Natural killer cell (primary cell): ENCODE results near the gene EXOC6B. TPM values are rescaled to one million over a fixed set of nuclear protein-coding genes. Genes with fewer than 3 reads are reported as not detected.

ENCODE experiments used
- ATAC-seq, 3 donors: fragments of 150-1000 bp in 2 of 3; fragments of 200-7000 bp in 1 of 3; cut with Tn5 transposase; 1 replicate in 1 of 3; 2 replicates in 2 of 3; pipeline ENCODE4 v1.10.0; 2021; ENCODE audit warnings: mild to moderate bottlenecking in 2 of 3, moderate library complexity in 2 of 3
- DNase-seq, 2 donors: peaks; one replicate each; pipeline versions ENCODE4 v3.0.0 to v3.0.0-alpha.2; 2013 to 2021; ENCODE audit warnings: mixed read lengths in 1 of 2
- H3K27ac ChIP-seq: one replicate; pipeline ENCODE4 v1.5.1; 2013; ENCODE audit warnings: mild to moderate bottlenecking, low read length
- H3K27me3 ChIP-seq: one replicate; pipeline ENCODE4 v1.6.1; 2013; ENCODE audit warnings: low read length; ENCODE audit not compliant: control insufficient read depth, insufficient read depth
- H3K36me3 ChIP-seq: one replicate; pipeline ENCODE4 v1.6.1; 2013; ENCODE audit warnings: low read length; ENCODE audit not compliant: control insufficient read depth, insufficient read depth
- H3K4me1 ChIP-seq: one replicate; pipeline ENCODE4 v1.6.1; 2013; ENCODE audit warnings: low read length; ENCODE audit not compliant: control insufficient read depth, insufficient read depth
- H3K4me3 ChIP-seq: one replicate; pipeline ENCODE4 v1.5.1; 2013; ENCODE audit warnings: low read length
- H3K9me3 ChIP-seq: one replicate; pipeline ENCODE4 v1.6.1; 2013; ENCODE audit warnings: low read length; ENCODE audit not compliant: control insufficient read depth, insufficient read depth
- H3K27ac Mint-ChIP-seq, 2 donors: one replicate each; pipeline ENCODE4 v1.8.0; 2022; ENCODE audit warnings: mild to moderate bottlenecking in 2 of 2, mixed read lengths in 2 of 2, moderate library complexity in 1 of 2
- H3K27me3 Mint-ChIP-seq, 2 donors: one replicate each; pipeline ENCODE4 v1.8.0; 2022; ENCODE audit warnings: low read depth in 2 of 2, mixed read lengths in 2 of 2
- H3K36me3 Mint-ChIP-seq: one replicate; pipeline ENCODE4 v1.8.0; 2022; ENCODE audit warnings: mixed read lengths
- H3K4me1 Mint-ChIP-seq, 2 donors: one replicate each; pipeline ENCODE4 v1.8.0; 2022; ENCODE audit warnings: mixed read lengths in 2 of 2
- H3K4me3 Mint-ChIP-seq: one replicate; pipeline ENCODE4 v1.8.0; 2022; ENCODE audit warnings: mild to moderate bottlenecking, moderate library complexity, mixed read lengths
- H3K9me3 Mint-ChIP-seq, 2 donors: one replicate each; pipeline ENCODE4 v1.8.0; 2022; ENCODE audit warnings: mixed read lengths in 2 of 2
- WGBS: methylation state at CpG from one replicate; pipeline ENCODE4 v1.1.7; 2013; ENCODE audit warnings: missing lambda C conversion rate; ENCODE audit not compliant: insufficient coverage; 5-methylcytosine and 5-hydroxymethylcytosine counted together
- intact Hi-C: fragments of 100-400 bp; cut with micrococcal nuclease; formaldehyde crosslinking; loops from one replicate; pipeline ENCODE4 v1.14.2; 2022
- total RNA-seq, 4 donors: library from RNA; stranded (reverse); fragments of 120-200 nt in 1 of 4; gene quantifications; one replicate each; pipeline versions ENCODE4 v1.2.3 to v1.2.4, GENCODE V29; 2013 to 2022
- TF ChIP-seq, protein P1 (sequence below): fragments of 200-600 bp; IDR thresholded peaks from one replicate; pipeline ENCODE4 v1.8.0; 2022; ENCODE audit warnings: antibody characterized with exemption

Gene EXOC6B
- total RNA-seq, 3 donors from 2014 or later (not counting 1 experiment from before 2014, with no cell fraction given) = 16.6 to 17.2 (median 17.1) TPM

- H3K27me3 ChIP-seq = no peaks in the 10 kb centered on the region
- Mint-ChIP-seq H3K27ac (no peak overlapping the region), H3K36me3 (no peaks in the 10 kb centered on the region), H3K9me3 (no peaks in the 10 kb centered on the region), H3K4me1 (no peaks in the 10 kb centered on the region), H3K27me3 (no peaks in the 10 kb centered on the region), H3K4me3 (no peak overlapping the region)
- H3K4me1 ChIP-seq = no peaks in the 10 kb centered on the region
- H3K9me3 ChIP-seq = no peaks in the 10 kb centered on the region
- no peaks in the 10 kb centered on the region for H3K36me3 ChIP-seq
- ATAC-seq (no peak), DNase-seq (no peak)
- TF ChIP-seq, protein P1, sequence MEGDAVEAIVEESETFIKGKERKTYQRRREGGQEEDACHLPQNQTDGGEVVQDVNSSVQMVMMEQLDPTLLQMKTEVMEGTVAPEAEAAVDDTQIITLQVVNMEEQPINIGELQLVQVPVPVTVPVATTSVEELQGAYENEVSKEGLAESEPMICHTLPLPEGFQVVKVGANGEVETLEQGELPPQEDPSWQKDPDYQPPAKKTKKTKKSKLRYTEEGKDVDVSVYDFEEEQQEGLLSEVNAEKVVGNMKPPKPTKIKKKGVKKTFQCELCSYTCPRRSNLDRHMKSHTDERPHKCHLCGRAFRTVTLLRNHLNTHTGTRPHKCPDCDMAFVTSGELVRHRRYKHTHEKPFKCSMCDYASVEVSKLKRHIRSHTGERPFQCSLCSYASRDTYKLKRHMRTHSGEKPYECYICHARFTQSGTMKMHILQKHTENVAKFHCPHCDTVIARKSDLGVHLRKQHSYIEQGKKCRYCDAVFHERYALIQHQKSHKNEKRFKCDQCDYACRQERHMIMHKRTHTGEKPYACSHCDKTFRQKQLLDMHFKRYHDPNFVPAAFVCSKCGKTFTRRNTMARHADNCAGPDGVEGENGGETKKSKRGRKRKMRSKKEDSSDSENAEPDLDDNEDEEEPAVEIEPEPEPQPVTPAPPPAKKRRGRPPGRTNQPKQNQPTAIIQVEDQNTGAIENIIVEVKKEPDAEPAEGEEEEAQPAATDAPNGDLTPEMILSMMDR = no peak
- H3K27ac ChIP-seq = no peak overlapping the region
- intact Hi-C loops = no loop called here
- no peak overlapping the region for H3K4me3 ChIP-seq
Observed at GRCh38 chr2:72576861-72577260, 249.0 kb downstream of the EXOC6B start.

- H3K4me3 Mint-ChIP-seq = no peak overlapping the region
- no peak overlapping the region for H3K4me3 ChIP-seq
- H3K27ac Mint-ChIP-seq = no peak overlapping the region
- H3K4me1 ChIP-seq = no peaks in the 10 kb centered on the region
- TF ChIP-seq, protein P1 = no peak
- ATAC-seq = no peak
- no peaks in the 10 kb centered on the region for H3K9me3 Mint-ChIP-seq
- H3K27me3 Mint-ChIP-seq = no peaks in the 10 kb centered on the region
- 25% methylated on average over 1 of the region's 2 CpGs for WGBS
- intact Hi-C loops = no loop called here
- no peaks in the 10 kb centered on the region for H3K4me1 Mint-ChIP-seq
- no peak for DNase-seq
- no peaks in the 10 kb centered on the region for H3K27me3 ChIP-seq
- H3K9me3 ChIP-seq = no peaks in the 10 kb centered on the region
- H3K27ac ChIP-seq = no peak overlapping the region
- no peaks in the 10 kb centered on the region for H3K36me3 Mint-ChIP-seq
- no peaks in the 10 kb centered on the region for H3K36me3 ChIP-seq
Observed at GRCh38 chr2:72576459-72576858, 249.4 kb downstream of the EXOC6B start.

- intact Hi-C loops = no loop called here
- 97% methylated on average over 3 of the region's 3 CpGs for WGBS
- ATAC-seq = no peak
Observed at GRCh38 chr2:72574886-72575285, 250.9 kb downstream of the EXOC6B start.

GRCh38 chr2:72573232-72573631 is 252.6 kb downstream of the EXOC6B start:
- H3K9me3 Mint-ChIP-seq = no peaks in the 10 kb centered on the region
- no peak for ATAC-seq
- H3K27me3 Mint-ChIP-seq = no peaks in the 10 kb centered on the region

More at GRCh38 chr2:72574886-72575285, 250.9 kb downstream of the EXOC6B start:
- H3K36me3 ChIP-seq = no peaks in the 10 kb centered on the region
- H3K27me3 ChIP-seq = no peaks in the 10 kb centered on the region
- H3K4me3 Mint-ChIP-seq = no peak overlapping the region
- no peaks in the 10 kb centered on the region for H3K27me3 Mint-ChIP-seq
- H3K4me1 Mint-ChIP-seq = no peaks in the 10 kb centered on the region
- no peaks in the 10 kb centered on the region for H3K36me3 Mint-ChIP-seq
- no peak for DNase-seq
- TF ChIP-seq, protein P1 = no peak
- no peak overlapping the region for H3K27ac ChIP-seq
- no peaks in the 10 kb centered on the region for H3K4me1 ChIP-seq
- H3K9me3 Mint-ChIP-seq = no peaks in the 10 kb centered on the region
- H3K27ac Mint-ChIP-seq = no peak overlapping the region
- no peaks in the 10 kb centered on the region for H3K9me3 ChIP-seq
- no peak overlapping the region for H3K4me3 ChIP-seq

More at GRCh38 chr2:72573232-72573631, 252.6 kb downstream of the EXOC6B start:
- Histone ChIP-seq H3K4me3 (no peak overlapping the region), H3K4me1 (no peaks in the 10 kb centered on the region), H3K36me3 (no peaks in the 10 kb centered on the region), H3K27me3 (no peaks in the 10 kb centered on the region), H3K27ac (no peak overlapping the region), H3K9me3 (no peaks in the 10 kb centered on the region)
- Mint-ChIP-seq H3K4me3 (no peak overlapping the region), H3K36me3 (no peaks in the 10 kb centered on the region), H3K27ac (no peak overlapping the region), H3K4me1 (no peaks in the 10 kb centered on the region)
- TF ChIP-seq, protein P1 = no peak
- DNase-seq = no peak
- intact Hi-C loops = no loop called here
- 100% methylated on average over 1 of the region's 1 CpG for WGBS
